Measurements from ENCODE around the gene CLRN1.

DNA sequence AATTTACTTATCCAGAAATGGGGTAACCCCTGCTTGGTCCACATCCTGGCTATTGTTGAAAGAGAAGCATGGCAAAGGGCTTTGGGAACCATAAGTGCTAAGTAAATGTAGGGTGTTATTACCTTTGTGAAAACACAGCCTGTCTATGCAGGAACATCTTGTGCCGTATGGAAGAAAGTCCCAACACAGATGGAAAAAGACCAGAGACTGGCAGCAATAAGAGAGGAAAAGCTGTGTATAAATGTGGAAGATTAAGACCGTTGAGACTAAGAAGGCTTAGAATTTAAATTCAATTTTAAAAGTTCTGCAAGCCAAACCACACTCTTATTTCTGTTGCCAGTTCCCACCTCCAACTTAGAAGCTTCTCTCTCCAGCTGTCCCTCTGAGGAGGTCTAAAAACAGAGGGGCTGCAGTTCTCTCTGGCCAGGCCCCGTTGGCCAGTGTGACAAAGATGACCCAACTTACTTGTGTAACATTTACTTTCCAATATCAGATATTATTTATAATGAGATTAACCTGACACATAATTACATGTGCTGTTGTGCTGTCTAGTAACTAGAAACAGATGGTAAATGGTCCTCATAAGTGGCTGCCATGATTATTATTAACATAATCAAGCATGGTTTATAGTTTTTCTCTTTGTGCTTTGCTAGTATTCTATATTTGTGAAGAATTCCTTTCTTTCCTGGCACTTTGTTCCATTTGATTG lies 74.3 kb downstream of the CLRN1 start:
- no peak for TF ChIP-seq ESRRA (CRISPR knock-in tag; IDR thresholded peaks at IDR 0.05; ENCODE audit: low read depth)
- TF ChIP-seq FOXP1 (IDR thresholded peaks at IDR 0.05), result no peak
- TF ChIP-seq FOXP1 (CRISPR knock-in tag; IDR thresholded peaks at IDR 0.05), result no peak
- TF ChIP-seq, protein P1, sequence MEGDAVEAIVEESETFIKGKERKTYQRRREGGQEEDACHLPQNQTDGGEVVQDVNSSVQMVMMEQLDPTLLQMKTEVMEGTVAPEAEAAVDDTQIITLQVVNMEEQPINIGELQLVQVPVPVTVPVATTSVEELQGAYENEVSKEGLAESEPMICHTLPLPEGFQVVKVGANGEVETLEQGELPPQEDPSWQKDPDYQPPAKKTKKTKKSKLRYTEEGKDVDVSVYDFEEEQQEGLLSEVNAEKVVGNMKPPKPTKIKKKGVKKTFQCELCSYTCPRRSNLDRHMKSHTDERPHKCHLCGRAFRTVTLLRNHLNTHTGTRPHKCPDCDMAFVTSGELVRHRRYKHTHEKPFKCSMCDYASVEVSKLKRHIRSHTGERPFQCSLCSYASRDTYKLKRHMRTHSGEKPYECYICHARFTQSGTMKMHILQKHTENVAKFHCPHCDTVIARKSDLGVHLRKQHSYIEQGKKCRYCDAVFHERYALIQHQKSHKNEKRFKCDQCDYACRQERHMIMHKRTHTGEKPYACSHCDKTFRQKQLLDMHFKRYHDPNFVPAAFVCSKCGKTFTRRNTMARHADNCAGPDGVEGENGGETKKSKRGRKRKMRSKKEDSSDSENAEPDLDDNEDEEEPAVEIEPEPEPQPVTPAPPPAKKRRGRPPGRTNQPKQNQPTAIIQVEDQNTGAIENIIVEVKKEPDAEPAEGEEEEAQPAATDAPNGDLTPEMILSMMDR (CRISPR knock-in tag; IDR thresholded peaks at IDR 0.05), result no peak
- TF ChIP-seq, protein P2, sequence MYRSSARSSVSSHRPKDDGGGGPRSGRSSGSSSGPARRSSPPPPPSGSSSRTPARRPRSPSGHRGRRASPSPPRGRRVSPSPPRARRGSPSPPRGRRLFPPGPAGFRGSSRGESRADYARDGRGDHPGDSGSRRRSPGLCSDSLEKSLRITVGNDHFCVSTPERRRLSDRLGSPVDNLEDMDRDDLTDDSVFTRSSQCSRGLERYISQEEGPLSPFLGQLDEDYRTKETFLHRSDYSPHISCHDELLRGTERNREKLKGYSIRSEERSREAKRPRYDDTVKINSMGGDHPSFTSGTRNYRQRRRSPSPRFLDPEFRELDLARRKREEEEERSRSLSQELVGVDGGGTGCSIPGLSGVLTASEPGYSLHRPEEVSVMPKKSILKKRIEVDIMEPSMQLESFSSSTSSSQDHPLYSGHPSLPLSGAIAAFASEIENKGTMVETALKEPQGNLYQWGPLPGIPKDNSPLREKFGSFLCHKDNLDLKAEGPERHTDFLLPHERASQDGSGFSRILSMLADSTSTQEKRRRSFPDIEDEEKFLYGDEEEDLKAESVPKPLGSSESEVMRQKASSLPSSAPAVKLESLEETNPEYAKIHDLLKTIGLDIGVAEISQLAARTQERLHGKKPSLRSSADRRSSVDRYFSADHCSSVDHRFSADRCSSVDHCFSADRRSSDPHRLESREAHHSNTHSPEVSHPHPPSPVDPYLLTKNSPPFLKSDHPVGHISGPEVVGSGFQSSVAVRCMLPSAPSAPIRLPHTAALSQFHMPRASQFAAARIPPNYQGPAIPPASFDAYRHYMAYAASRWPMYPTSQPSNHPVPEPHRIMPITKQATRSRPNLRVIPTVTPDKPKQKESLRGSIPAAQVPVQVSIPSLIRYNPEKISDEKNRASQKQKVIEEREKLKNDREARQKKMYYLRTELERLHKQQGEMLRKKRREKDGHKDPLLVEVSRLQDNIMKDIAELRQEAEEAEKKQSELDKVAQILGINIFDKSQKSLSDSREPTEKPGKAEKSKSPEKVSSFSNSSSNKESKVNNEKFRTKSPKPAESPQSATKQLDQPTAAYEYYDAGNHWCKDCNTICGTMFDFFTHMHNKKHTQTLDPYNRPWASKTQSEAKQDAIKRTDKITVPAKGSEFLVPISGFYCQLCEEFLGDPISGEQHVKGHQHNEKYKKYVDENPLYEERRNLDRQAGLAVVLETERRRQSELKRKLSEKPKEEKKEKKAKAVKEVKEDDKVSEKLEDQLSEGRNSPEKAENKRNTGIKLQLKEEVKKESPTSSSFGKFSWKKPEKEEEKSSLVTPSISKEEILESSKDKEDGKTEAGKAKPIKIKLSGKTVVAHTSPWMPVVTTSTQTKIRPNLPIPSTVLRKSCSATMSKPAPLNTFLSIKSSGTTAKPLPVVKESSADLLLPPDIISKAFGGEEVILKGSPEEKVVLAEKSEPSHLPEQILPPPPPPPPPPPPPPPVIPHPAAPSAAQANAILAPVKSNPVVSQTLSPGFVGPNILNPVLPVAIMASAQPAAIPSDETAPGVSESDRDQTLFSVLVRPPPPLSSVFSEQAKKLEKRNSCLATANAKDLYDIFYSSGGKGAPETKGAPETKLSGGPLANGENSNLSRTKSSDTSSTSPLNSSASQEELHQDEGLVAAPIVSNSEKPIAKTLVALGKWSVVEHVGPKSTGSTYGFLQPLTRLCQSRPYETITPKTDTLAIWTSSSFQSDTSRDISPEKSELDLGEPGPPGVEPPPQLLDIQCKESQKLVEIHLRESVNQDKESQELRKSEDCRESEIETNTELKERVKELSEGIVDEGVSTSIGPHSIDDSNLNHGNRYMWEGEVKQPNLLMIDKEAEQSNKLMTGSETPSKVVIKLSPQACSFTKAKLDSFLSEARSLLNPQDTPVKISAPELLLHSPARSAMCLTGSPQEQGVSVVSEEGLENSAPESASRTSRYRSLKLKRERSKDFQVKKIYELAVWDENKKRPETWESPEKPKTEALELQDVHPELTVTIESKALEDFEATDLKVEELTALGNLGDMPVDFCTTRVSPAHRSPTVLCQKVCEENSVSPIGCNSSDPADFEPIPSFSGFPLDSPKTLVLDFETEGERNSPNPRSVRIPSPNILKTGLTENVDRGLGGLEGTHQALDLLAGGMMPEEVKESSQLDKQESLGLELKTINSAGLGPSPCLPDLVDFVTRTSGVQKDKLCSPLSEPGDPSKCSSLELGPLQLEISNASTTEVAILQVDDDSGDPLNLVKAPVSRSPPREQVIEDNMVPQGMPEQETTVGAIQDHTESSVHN (CRISPR knock-in tag; IDR thresholded peaks at IDR 0.05), result no peak
- TF ChIP-seq SMAD3 (CRISPR knock-in tag; IDR thresholded peaks at IDR 0.05), result no peak
- no peak for TF ChIP-seq EZH2 (conservative IDR thresholded peaks at IDR 0.05; ENCODE audit: low read depth, low read length)
- no peak for TF ChIP-seq MEIS1 (CRISPR knock-in tag; IDR thresholded peaks at IDR 0.05; ENCODE audit: borderline replicate concordance)

Measured in HepG2 (cell line).